Right ventricle myocardium inferior (tissue), 1 donor: ENCODE measurements around the gene KDR. TPM values are rescaled to one million over a fixed set of nuclear protein-coding genes. Genes with fewer than 3 reads are reported as not detected.

Experiments
- ATAC-seq: fragments of 200-7000 bp; cut with Tn5 transposase; one replicate; pipeline ENCODE4 v1.9.1; 2020; ENCODE audit warnings: mild to moderate bottlenecking, moderate library complexity
- DNase-seq: peaks from one replicate; pipeline ENCODE4 v3.0.0; 2021; ENCODE audit errors: missing footprints
- intact Hi-C: fragments of 100-400 bp; cut with DNase I; formaldehyde crosslinking; loops from one replicate; pipeline ENCODE4 v1.11.0; 2022
- long read RNA-seq: library from polyadenylated mRNA; unstranded; transcript quantifications from one replicate; pipeline ENCODE4 v2.0.0, GENCODE V29; 2021
- total RNA-seq: library from RNA; stranded (reverse); fragmentation: NEBNext Ultra II Directional; extraction: Animal tissue kit (Norgen Biotek cat#: 25700); gene quantifications from one replicate; pipeline ENCODE4 v1.2.1, GENCODE V29; 2021
- donor health status: DM: no; HTN: yes; CAD: no; lungs with severe emphysema.

The KDR gene
- 23.2 TPM for total RNA-seq
- long read RNA-seq, full-length matches to known transcripts = 3 of 6 reads
- long read RNA-seq, partial matches to known transcripts = 2 of 6 reads
- long read RNA-seq, other reads (novel, unspliced or antisense) = 1 of 6 reads

GRCh38 chr4:55125087-55125721 is at the start of gene KDR:
Gene KDR, minus strand, starts transcription at chr4:55125595. Its CDS starts 302 bp downstream, at chr4:55125293.
- intact Hi-C loops = loop anchor here (2.0 kb wide), 1 partner anchor 54 kb away; no protein-coding TSS in a partner anchor

GRCh38 chr4:55173580-55173979 is 48.2 kb upstream of the KDR start:
- DNase-seq (no peak), ATAC-seq (no peak)
- intact Hi-C loops = no loop called here

More at GRCh38 chr4:55125087-55125721, at the start of gene KDR:
- DNase-seq = peak; percentile 72
- ATAC-seq = peak; percentile 88

- ATAC-seq = no peak
- intact Hi-C loops = no loop called here
- no peak for DNase-seq
These were observed 47.4 kb upstream of the KDR start for GRCh38 chr4:55172694-55173287.

DNA sequence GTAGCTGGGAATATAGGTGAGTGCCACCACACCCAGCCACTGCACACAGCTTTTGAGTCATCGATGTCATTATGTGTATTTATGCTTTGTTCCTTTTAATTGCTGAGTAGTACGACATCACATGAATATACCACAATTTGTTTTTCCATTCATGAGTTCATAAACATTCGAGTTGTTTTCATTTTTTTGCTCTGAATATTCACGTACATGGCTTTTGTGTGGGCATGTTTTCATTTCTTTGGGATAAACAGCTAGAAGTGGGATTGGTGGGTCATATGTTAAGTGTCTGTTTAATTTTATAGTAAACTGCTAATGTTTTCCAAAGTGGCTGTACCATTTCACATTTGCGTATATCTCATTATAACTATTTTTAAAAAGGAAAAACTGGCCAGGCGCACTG is 45.1 kb upstream of the KDR start:
- intact Hi-C loops = no loop called here
- ATAC-seq (no peak), DNase-seq (no peak)

DNA sequence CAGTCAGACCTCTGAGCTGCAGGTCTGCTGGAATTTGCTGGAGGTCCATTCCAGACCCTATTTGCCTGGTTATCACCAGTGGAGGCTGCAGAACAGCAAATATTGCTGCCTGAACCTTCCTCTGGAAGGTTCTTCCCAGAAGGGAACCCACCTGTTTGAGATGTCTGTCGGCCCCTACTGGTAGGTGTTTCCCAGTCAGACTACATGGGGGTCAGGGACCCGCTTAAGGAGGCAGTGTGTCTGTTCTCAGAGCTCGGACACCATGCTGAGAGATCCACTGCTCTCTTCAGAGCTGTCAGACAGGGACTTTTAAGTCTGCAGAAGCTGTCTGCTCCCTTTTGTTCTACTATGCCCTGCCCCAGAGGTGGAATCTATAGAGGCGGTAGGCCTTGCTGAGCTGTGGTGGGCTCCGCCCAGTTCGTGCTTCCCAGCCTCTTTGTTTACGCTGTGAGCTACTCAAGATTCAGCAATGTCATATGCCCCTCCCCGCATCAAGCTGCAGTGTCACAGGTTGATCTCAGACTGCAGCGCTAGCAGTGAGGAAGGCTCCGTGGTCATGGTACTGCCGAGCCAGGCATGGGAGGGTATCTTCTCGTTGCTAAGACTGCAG is 44.1 kb upstream of the KDR start:
- no peak for DNase-seq
- ATAC-seq = no peak
- intact Hi-C loops = no loop called here

DNA sequence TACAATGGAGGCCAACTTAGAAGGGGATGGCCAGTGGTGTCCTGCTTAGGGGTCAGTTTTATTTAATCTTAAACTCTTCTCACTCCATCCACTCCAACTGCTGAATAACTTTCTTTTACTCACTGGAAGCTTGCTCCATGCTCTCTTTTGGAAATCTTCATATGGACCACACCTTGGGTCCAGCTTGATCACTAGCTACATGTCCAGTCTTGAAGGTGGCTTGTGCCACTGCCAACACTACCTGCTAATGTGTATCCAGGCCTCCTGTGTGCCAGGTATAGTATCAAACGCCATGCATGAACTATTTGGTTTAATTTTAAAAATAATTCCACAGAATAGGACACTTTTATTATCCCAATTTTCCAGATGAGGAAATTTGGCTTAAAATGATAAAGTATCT is 37.0 kb upstream of the KDR start:
- no peak for ATAC-seq
- DNase-seq = no peak
- intact Hi-C loops = no loop called here

- no peak for DNase-seq
- intact Hi-C loops = no loop called here
- ATAC-seq = no peak
These were observed 36.3 kb upstream of the KDR start for GRCh38 chr4:55161739-55162138.

- no peak for DNase-seq
- ATAC-seq = no peak
- intact Hi-C loops = no loop called here
These were observed 34.5 kb upstream of the KDR start for GRCh38 chr4:55159851-55160250.

GRCh38 chr4:55158957-55159356 is 33.6 kb upstream of the KDR start:
- ATAC-seq = no peak
- DNase-seq = no peak
- intact Hi-C loops = no loop called here

- ATAC-seq (peak; percentile 28), DNase-seq (no peak)
- intact Hi-C loops = no loop called here
These were observed 32.3 kb upstream of the KDR start for GRCh38 chr4:55157559-55158277.

GRCh38 chr4:55154933-55155332 is 29.5 kb upstream of the KDR start:
- ATAC-seq (no peak), DNase-seq (no peak)
- intact Hi-C loops = no loop called here

DNA sequence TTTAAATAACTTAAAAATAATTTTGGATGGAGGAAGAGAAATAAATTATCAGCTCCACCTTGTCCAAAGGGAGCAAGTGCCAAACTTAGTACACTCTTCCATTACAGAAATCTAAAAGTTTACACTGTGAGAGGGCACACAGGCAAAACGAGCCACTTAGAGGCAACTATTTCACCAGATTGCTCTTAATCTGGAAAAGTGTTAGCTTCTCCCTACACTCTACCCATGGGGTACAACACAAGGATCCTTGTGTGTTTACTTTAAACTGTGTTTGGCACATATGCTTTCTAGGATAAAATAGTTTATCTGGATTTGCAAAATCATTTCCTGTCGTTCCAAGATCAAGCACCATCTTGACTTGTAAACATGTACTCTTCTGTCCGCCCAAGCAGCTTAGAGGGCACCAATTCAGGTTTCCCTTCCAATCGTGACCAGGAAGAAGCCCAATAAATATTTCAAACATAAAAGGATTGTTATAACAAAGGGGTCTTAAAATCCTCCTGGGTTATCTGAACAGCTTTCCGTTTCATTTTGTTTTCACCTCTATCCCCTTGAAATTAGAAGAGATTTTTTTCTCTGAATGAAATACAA is 29.0 kb upstream of the KDR start:
- ATAC-seq = no peak
- no peak for DNase-seq
- intact Hi-C loops = no loop called here

- DNase-seq (no peak), ATAC-seq (no peak)
- intact Hi-C loops = no loop called here
These were observed 18.5 kb upstream of the KDR start for GRCh38 chr4:55143858-55144257.

- ATAC-seq (no peak), DNase-seq (no peak)
- intact Hi-C loops = no loop called here
These were observed 13.0 kb upstream of the KDR start for GRCh38 chr4:55138367-55138766.

- intact Hi-C loops = no loop called here
- DNase-seq = no peak
- no peak for ATAC-seq
These were observed 11.2 kb upstream of the KDR start for GRCh38 chr4:55136634-55137033.

- no peak for ATAC-seq
- no peak for DNase-seq
- intact Hi-C loops = no loop called here
These were observed 8.6 kb upstream of the KDR start for GRCh38 chr4:55133951-55134350.

GRCh38 chr4:55132775-55133174 is 7.4 kb upstream of the KDR start:
- no peak for DNase-seq
- intact Hi-C loops = no loop called here
- no peak for ATAC-seq

- no peak for DNase-seq
- intact Hi-C loops = no loop called here
- no peak for ATAC-seq
These were observed 2.1 kb upstream of the KDR start for GRCh38 chr4:55127521-55127920.

GRCh38 chr4:55127053-55127452 is 1.7 kb upstream of the KDR start:
- DNase-seq (no peak), ATAC-seq (no peak)
- intact Hi-C loops = no loop called here
